Duodenal mucosa (tissue), 2 donors: ENCODE measurements around the gene SEC22C.
"Not testable (repeated sequence)": the region's sequence is repeated elsewhere in the genome, so short reads cannot be mapped to it uniquely, and the experiment has no call there.

ENCODE experiments used
- H3K27ac ChIP-seq: one replicate; pipeline ENCODE4 v1.7.0; 2013; ENCODE audit warnings: low read depth, low read length
- H3K27me3 ChIP-seq, 2 donors: one replicate each; pipeline ENCODE4 v1.7.0; 2013; ENCODE audit warnings: low read length in 2 of 2, control low read depth in 1 of 2; ENCODE audit not compliant: insufficient read depth in 2 of 2, control insufficient read depth in 1 of 2
- H3K36me3 ChIP-seq, 2 donors: one replicate each; pipeline ENCODE4 v1.7.0; 2013; ENCODE audit warnings: low read length in 2 of 2, control low read depth in 1 of 2; ENCODE audit not compliant: insufficient read depth in 2 of 2, control insufficient read depth in 1 of 2
- H3K4me1 ChIP-seq, 2 donors: one replicate each; pipeline ENCODE4 v1.7.0; 2013; ENCODE audit warnings: low read length in 2 of 2, control low read depth in 1 of 2; ENCODE audit not compliant: insufficient read depth in 2 of 2, control insufficient read depth in 1 of 2
- H3K4me3 ChIP-seq, 2 donors: one replicate each; pipeline ENCODE4 v1.7.0; 2013; ENCODE audit warnings: low read length in 2 of 2, low read depth in 1 of 2
- H3K9ac ChIP-seq, 2 donors: one replicate each; pipeline ENCODE4 v1.7.0; 2013; ENCODE audit warnings: low read length in 2 of 2, low read depth in 1 of 2
- H3K9me3 ChIP-seq, 2 donors: one replicate each; pipeline ENCODE4 v1.7.0; 2013; ENCODE audit warnings: low read length in 2 of 2, control low read depth in 1 of 2; ENCODE audit not compliant: control insufficient read depth in 1 of 2

The SEC22C gene

GRCh38 chr3:42582474-42583070 is 805 bp upstream of the SEC22C start:
- Histone ChIP-seq H3K4me1 (peaks cover 15 to 23% of the 10 kb centered on the region in 2 donors), H3K36me3 (peaks cover 0 to 3% of the 10 kb centered on the region in 2 donors), H3K27ac (peak overlapping the region; percentile 86), H3K9me3 (no peaks in the 10 kb centered on the region), H3K27me3 (no peaks in the 10 kb centered on the region), H3K9ac (peak overlapping the region; percentile 55 to 69), H3K4me3 (peak overlapping the region; percentile 80 to 85)

- H3K9me3 ChIP-seq: no peaks in the 10 kb centered on the region
- no peaks in the 10 kb centered on the region for H3K27me3 ChIP-seq
- H3K4me3 ChIP-seq: peak overlapping the region; percentile 80 to 85
- peaks cover 15 to 23% of the 10 kb centered on the region in 2 donors for H3K4me1 ChIP-seq
- peaks cover 0 to 3% of the 10 kb centered on the region in 2 donors for H3K36me3 ChIP-seq
- H3K9ac ChIP-seq: peak overlapping the region; percentile 55 to 69
- peak overlapping the region; percentile 86 for H3K27ac ChIP-seq
These were observed 413 bp downstream of the SEC22C start for GRCh38 chr3:42581400-42581708.

GRCh38 chr3:42579346-42579745 is 2.4 kb downstream of the SEC22C start:
- peaks cover 15 to 23% of the 10 kb centered on the region in 2 donors for H3K4me1 ChIP-seq
- H3K27ac ChIP-seq, H3K4me3 ChIP-seq, H3K9ac ChIP-seq, H3K27me3 ChIP-seq, H3K9me3 ChIP-seq, H3K36me3 ChIP-seq: not testable (repeated sequence)

GRCh38 chr3:42578054-42578453 is 3.7 kb downstream of the SEC22C start:
- no peak overlapping the region for H3K9ac ChIP-seq
- peaks cover 0 to 3% of the 10 kb centered on the region in 2 donors for H3K36me3 ChIP-seq

GRCh38 chr3:42575137-42575741 is 6.5 kb downstream of the SEC22C start:
- H3K27ac ChIP-seq: no peak overlapping the region
- H3K4me3 ChIP-seq: no peak overlapping the region
- H3K9ac ChIP-seq: no peak overlapping the region
- peaks cover 2 to 7% of the 10 kb centered on the region in 2 donors for H3K9me3 ChIP-seq
- peaks cover 0 to 3% of the 10 kb centered on the region in 2 donors for H3K36me3 ChIP-seq
- no peaks in the 10 kb centered on the region for H3K27me3 ChIP-seq
- H3K4me1 ChIP-seq: peaks cover under 1 to 4% of the 10 kb centered on the region in 2 donors

More at GRCh38 chr3:42578054-42578453, 3.7 kb downstream of the SEC22C start:
- Histone ChIP-seq H3K4me3 (no peak overlapping the region), H3K4me1 (peaks cover 12 to 20% of the 10 kb centered on the region in 2 donors), H3K9me3 (peaks cover 2 to 7% of the 10 kb centered on the region in 2 donors), H3K27me3 (no peaks in the 10 kb centered on the region), H3K27ac (no peak overlapping the region)

- Histone ChIP-seq H3K9ac (no peak overlapping the region), H3K27ac (no peak overlapping the region), H3K4me3 (no peak overlapping the region), H3K4me1 (no peaks in the 10 kb centered on the region), H3K27me3 (no peaks in the 10 kb centered on the region), H3K9me3 (peaks cover 2 to 7% of the 10 kb centered on the region in 2 donors), H3K36me3 (peaks cover 0 to 10% of the 10 kb centered on the region in 2 donors)
These were observed 9.5 kb downstream of the SEC22C start for GRCh38 chr3:42572278-42572677.

GRCh38 chr3:42569593-42570142 is 12.1 kb downstream of the SEC22C start:
- peaks cover 8 to 31% of the 10 kb centered on the region in 2 donors for H3K36me3 ChIP-seq
- H3K27ac ChIP-seq: no peak overlapping the region
- H3K27me3 ChIP-seq: no peaks in the 10 kb centered on the region
- no peaks in the 10 kb centered on the region for H3K4me1 ChIP-seq
- no peaks in the 10 kb centered on the region for H3K9me3 ChIP-seq
- H3K4me3 ChIP-seq: no peak overlapping the region
- no peak overlapping the region for H3K9ac ChIP-seq

GRCh38 chr3:42562047-42562907 is 19.5 kb downstream of the SEC22C start:
- no peak overlapping the region for H3K9ac ChIP-seq

GRCh38 chr3:42557854-42558253 is 23.9 kb downstream of the SEC22C start:
- H3K9me3 ChIP-seq: no peaks in the 10 kb centered on the region
- no peaks in the 10 kb centered on the region for H3K27me3 ChIP-seq
- H3K4me3 ChIP-seq: no peak overlapping the region
- H3K9ac ChIP-seq: no peak overlapping the region
- H3K4me1 ChIP-seq: no peaks in the 10 kb centered on the region
- peaks cover 33 to 67% of the 10 kb centered on the region in 2 donors for H3K36me3 ChIP-seq
- H3K27ac ChIP-seq: no peak overlapping the region

More at GRCh38 chr3:42562047-42562907, 19.5 kb downstream of the SEC22C start:
- Histone ChIP-seq H3K4me1 (no peaks in the 10 kb centered on the region), H3K27me3 (no peaks in the 10 kb centered on the region), H3K4me3 (no peak overlapping the region), H3K36me3 (peaks cover 28 to 68% of the 10 kb centered on the region in 2 donors), H3K27ac (no peak overlapping the region), H3K9me3 (no peaks in the 10 kb centered on the region)

- H3K4me1 ChIP-seq, H3K4me3 ChIP-seq, H3K27ac ChIP-seq, H3K9ac ChIP-seq, H3K27me3 ChIP-seq, H3K9me3 ChIP-seq: not testable (repeated sequence)
- H3K36me3 ChIP-seq: peaks cover 29 to 63% of the 10 kb centered on the region in 2 donors
These were observed 24.9 kb downstream of the SEC22C start for GRCh38 chr3:42556817-42557216.
